ENCODE results near the gene MYO3B.

The MYO3B gene

DNA sequence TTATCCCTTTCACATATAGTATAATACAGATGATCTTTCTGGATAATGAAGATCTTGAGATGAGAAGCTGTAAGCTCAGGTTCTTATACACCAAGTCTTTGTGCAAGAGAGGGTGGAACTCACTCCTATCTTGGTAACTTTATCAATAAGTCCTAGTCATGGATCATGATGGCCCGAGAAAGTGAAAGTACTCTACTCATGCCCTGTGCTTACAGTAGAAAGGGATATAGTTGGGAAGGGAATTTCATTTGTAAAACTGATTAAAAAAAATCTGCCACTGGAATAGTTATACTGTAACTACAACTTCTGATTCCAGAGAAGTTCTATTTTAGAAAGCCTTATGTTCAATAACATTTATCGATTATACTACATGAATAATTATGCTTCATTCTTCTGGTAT, 51.8 kb downstream of the MYO3B start:
- no peaks in the 10 kb centered on the region for H3K9me3 ChIP-seq (ENCODE audit: severe bottlenecking)
- TF ChIP-seq, protein P1, sequence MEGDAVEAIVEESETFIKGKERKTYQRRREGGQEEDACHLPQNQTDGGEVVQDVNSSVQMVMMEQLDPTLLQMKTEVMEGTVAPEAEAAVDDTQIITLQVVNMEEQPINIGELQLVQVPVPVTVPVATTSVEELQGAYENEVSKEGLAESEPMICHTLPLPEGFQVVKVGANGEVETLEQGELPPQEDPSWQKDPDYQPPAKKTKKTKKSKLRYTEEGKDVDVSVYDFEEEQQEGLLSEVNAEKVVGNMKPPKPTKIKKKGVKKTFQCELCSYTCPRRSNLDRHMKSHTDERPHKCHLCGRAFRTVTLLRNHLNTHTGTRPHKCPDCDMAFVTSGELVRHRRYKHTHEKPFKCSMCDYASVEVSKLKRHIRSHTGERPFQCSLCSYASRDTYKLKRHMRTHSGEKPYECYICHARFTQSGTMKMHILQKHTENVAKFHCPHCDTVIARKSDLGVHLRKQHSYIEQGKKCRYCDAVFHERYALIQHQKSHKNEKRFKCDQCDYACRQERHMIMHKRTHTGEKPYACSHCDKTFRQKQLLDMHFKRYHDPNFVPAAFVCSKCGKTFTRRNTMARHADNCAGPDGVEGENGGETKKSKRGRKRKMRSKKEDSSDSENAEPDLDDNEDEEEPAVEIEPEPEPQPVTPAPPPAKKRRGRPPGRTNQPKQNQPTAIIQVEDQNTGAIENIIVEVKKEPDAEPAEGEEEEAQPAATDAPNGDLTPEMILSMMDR (IDR thresholded peaks at IDR 0.05; ENCODE audit: low read depth, low read length) = no peak
- no peak for DNase-seq
- H3K4me3 ChIP-seq (ENCODE audit: low read depth, low read length) = no peak overlapping the region
- H3K27me3 ChIP-seq (ENCODE audit: insufficient read depth, low read depth, severe bottlenecking) = no peaks in the 10 kb centered on the region
- H3K27ac ChIP-seq = no peak overlapping the region
- H3K36me3 ChIP-seq = no peaks in the 10 kb centered on the region

DNA sequence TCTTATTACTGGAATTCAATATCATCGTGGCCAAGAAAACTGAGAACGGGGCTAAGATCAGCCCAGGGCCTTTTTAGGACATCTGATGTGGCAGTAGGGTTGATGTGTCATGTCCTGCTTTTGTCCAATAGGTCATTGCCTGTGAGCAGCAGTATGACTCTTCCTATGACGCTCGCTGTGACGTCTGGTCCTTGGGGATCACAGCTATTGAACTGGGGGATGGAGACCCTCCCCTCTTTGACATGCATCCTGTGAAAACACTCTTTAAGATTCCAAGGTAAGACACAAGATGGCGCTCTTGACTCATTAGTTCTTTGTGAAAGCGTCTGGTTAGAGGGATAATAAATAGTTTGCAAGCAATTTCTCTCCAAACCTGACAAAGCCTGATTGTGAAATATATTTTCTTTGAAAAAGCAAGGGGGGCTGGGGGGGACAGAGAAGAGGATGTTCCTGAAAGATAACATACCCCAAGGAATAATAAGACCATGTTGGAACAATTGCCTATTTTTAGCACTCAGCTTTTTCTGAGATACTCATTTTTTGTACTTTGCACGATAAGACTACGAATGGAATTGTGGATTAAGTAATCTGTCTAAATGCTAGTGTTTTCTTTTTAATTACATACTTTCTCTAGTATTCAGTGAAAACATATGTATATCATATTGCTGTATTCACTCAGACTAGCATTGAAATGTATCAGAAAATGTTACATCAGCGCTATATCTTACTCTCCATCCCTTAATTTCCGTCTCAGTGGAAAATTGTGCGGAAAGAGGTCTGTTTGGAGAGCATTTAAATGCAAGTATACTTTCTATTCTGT, 58.1 kb downstream of the MYO3B start:
- no peaks in the 10 kb centered on the region for H3K27me3 ChIP-seq (ENCODE audit: insufficient read depth, low read depth, severe bottlenecking)
- TF ChIP-seq, protein P1 (IDR thresholded peaks at IDR 0.05; ENCODE audit: low read depth, low read length) = peak; percentile 52
- H3K27ac ChIP-seq = no peak overlapping the region
- H3K9me3 ChIP-seq (ENCODE audit: severe bottlenecking) = no peaks in the 10 kb centered on the region
- no peak overlapping the region for H3K4me3 ChIP-seq (ENCODE audit: low read depth, low read length)
- no peaks in the 10 kb centered on the region for H3K36me3 ChIP-seq
- DNase-seq = peak; percentile 24

DNA sequence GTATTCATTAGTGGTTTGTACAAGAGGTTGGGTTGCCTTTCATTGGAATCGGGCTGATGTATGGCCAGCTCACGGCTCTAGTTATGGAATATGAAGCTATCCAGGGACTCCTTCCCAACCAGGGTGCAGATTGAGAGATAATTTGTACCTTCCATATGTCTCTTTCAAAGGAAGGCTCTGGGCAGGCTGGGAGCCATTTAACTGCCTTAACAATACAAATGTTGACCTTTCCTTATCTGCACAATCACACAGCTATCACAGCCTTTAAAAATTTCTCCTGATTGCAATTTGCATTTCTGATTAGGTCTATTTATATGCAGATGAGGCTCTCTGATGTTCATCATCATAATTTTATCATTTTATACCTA, 58.7 kb downstream of the MYO3B start:
- DNase-seq = no peak
- H3K27ac ChIP-seq = no peak overlapping the region
- H3K27me3 ChIP-seq (ENCODE audit: insufficient read depth, low read depth, severe bottlenecking) = no peaks in the 10 kb centered on the region

DNA sequence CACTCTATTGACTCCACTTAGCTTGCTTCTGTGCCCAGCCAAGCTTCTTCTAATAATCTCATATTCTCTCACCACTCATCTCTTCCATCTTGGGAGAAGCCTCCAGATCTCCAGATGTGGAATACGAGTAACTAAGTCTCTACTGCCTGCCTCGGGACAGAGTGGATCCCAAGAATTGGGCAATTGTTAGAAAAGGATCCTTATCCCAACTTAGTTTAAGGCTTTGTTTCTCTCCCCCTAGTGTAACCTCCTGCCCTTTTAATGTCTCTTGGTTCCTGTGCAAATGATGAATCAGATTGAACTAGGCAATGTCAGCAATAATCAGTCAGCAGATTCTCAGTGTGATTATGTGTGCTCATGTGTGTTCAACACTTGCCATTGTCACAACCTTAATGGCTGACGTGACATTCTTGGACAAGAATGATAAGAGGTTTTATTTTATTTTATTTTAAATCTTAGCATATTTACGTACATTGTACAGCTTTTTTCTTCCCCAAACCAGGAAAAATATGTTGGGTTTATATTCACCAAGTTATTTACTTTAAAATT, 59.7 kb downstream of the MYO3B start:
- no peak overlapping the region for H3K4me3 ChIP-seq (ENCODE audit: low read depth, low read length)
- no peak overlapping the region for H3K27ac ChIP-seq
- no peaks in the 10 kb centered on the region for H3K36me3 ChIP-seq
- TF ChIP-seq, protein P1 (IDR thresholded peaks at IDR 0.05; ENCODE audit: low read depth, low read length) = no peak
- no peaks in the 10 kb centered on the region for H3K9me3 ChIP-seq (ENCODE audit: severe bottlenecking)
- no peak for DNase-seq
- no peaks in the 10 kb centered on the region for H3K27me3 ChIP-seq (ENCODE audit: insufficient read depth, low read depth, severe bottlenecking)

More for the DNA sequence above, 58.7 kb downstream of the MYO3B start:
- TF ChIP-seq, protein P1 (IDR thresholded peaks at IDR 0.05; ENCODE audit: low read depth, low read length) = no peak
- Histone ChIP-seq H3K9me3 (ENCODE audit: severe bottlenecking) (no peaks in the 10 kb centered on the region), H3K36me3 (no peaks in the 10 kb centered on the region), H3K4me3 (ENCODE audit: low read depth, low read length) (no peak overlapping the region)

DNA sequence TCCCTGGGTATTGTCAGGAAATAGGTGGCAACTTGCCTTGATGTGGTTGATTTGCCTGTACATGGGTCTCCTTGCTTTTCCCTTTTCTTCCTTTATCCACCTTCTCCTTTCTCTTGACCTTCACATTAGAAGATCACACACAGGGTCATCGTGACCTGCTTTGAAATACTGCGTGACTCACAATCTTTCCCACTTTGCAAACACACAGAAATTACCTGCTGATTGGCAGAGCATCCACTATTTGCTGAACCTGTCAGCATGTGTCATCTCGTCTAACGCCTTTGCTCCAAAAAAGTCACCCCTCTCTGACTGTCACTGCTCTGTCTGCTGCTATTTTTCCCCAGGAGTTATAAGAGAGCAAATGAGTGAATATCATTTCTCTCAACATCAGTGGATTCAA, 60.8 kb downstream of the MYO3B start:
- no peaks in the 10 kb centered on the region for H3K9me3 ChIP-seq (ENCODE audit: severe bottlenecking)
- no peak overlapping the region for H3K4me3 ChIP-seq (ENCODE audit: low read depth, low read length)
- H3K27me3 ChIP-seq (ENCODE audit: insufficient read depth, low read depth, severe bottlenecking) = no peaks in the 10 kb centered on the region
- no peak for DNase-seq
- H3K27ac ChIP-seq = no peak overlapping the region
- TF ChIP-seq, protein P1 (IDR thresholded peaks at IDR 0.05; ENCODE audit: low read depth, low read length) = no peak
- H3K36me3 ChIP-seq = no peaks in the 10 kb centered on the region
